Adrenal gland (tissue), 12 donors: ENCODE data around the gene AGT. TPM values are rescaled to one million over a fixed set of nuclear protein-coding genes. Genes with fewer than 3 reads are reported as not detected.
"Not testable (repeated sequence)": the region's sequence is repeated elsewhere in the genome, so short reads cannot be mapped to it uniquely, and the experiment has no call there.

ENCODE experiments used
- DNase-seq, 7 donors: peaks; one replicate each; pipeline ENCODE4 v3.0.0-alpha.2; 2019 to 2020
- H3K27ac ChIP-seq, 5 donors: fragments of 200-600 bp; sonication (generic) in 4 of 5; 1 replicate in 3 of 5; 2 replicates in 2 of 5; pipeline versions ENCODE4 v1.5.1 to v1.8.0; 2016 to 2020; ENCODE audit warnings: mild to moderate bottlenecking in 1 of 5
- H3K27me3 ChIP-seq: fragments of 200-600 bp; 2 replicates; pipeline ENCODE4 v1.8.0; 2021
- H3K36me3 ChIP-seq, 2 donors: fragments of 200-600 bp; replicated peaks in 1 of 2; 1 replicate in 1 of 2; 2 replicates in 1 of 2; pipeline versions ENCODE4 v1.5.1 to v1.8.0; 2018 to 2022
- H3K4me1 ChIP-seq, 2 donors: fragments of 200-600 bp; replicated peaks in 1 of 2; 1 replicate in 1 of 2; 2 replicates in 1 of 2; pipeline versions ENCODE4 v1.5.1 to v1.8.0; 2018 to 2021
- H3K4me3 ChIP-seq, 4 donors: fragments of 200-600 bp; sonication (generic) in 3 of 4; one replicate each; pipeline ENCODE4 v1.5.1; 2016 to 2018
- H3K9me3 ChIP-seq, 3 donors: fragments of 200-600 bp; sonication (generic) in 1 of 3; replicated peaks in 1 of 3; 1 replicate in 2 of 3; 2 replicates in 1 of 3; pipeline versions ENCODE4 v1.5.1 to v1.8.0; 2016 to 2021
- CTCF ChIP-seq, 6 experiments: fragments of 450-650 bp in 4 of 6; fragments of 200-600 bp in 2 of 6; sonication (generic) in 1 of 6; IDR thresholded peaks; 1 replicate in 5 of 6; 2 replicates in 1 of 6; pipeline versions ENCODE4 v1.5.1 to v1.8.0; 2016 to 2021; ENCODE audit warnings: antibody characterized with exemption in 6 of 6, mild to moderate bottlenecking in 2 of 6, moderate library complexity in 1 of 6
- POLR2A ChIP-seq, 2 donors: fragments of 450-650 bp; IDR thresholded peaks; one replicate each; pipeline ENCODE4 v1.6.1; 2017; ENCODE audit warnings: antibody characterized with exemption in 2 of 2, mild to moderate bottlenecking in 2 of 2, moderate library complexity in 1 of 2
- WGBS, 4 donors: extraction: QIAGEN DNeasy Blood & Tissue Kit in 2 of 4; methylation state at CpG; one replicate each; pipeline versions ENCODE4 v1.1.5 to v1.1.7; 2013 to 2017; 5-methylcytosine and 5-hydroxymethylcytosine counted together
- intact Hi-C, 2 donors: fragments of 100-400 bp; cut with DNase I; formaldehyde crosslinking; loops; one replicate each; pipeline versions ENCODE4 v1.14.1 to v1.15.0; 2022 to 2023
- polyA plus RNA-seq, 3 donors: library from polyadenylated mRNA; stranded (reverse); fragments of 200-250 nt in 2 of 3; fragments of 350-450 nt in 1 of 3; fragmentation: Illumina TruSeq in 1 of 3; extraction: RNeasy Lipid Tissue Mini Kit (QIAGEN cat#74804) in 1 of 3; gene quantifications; one replicate each; pipeline ENCODE4 v1.2.3, GENCODE V29; 2013 to 2014
- total RNA-seq, 9 donors: library from RNA; depleted of rRNA in 4 of 9; stranded (reverse); fragments of >200 nt in 4 of 9; fragments of 120-200 nt in 1 of 9; fragmentation: NEBNext Ultra II Directional in 1 of 9; extraction: Animal tissue kit (Norgen Biotek cat#: 25700) in 1 of 9; gene quantifications; one replicate each; pipeline versions ENCODE4 v1.1.0 to v1.2.4, GENCODE V29; 2013 to 2023
- donor health status: healthy with polysubstance abuse.
- donor health status: Bipolar disorder and iron deficiency.
- donor health status: DM: yes; HTN: yes; CAD: no.
- donor health status: DM: no; HTN: no; CAD: no.
- donor health status: DM: no; HTN: no; CAD: no.
- donor health status: DM: yes; HTN: yes; CAD: no.

The AGT gene
- total and polyA plus RNA-seq, 12 donors, result 6.3 to 103 (median 18.7) TPM

- 21 to 24% (median 22%) methylated on average over 5 of the region's 5 CpGs for WGBS, 4 donors
- intact Hi-C loops, result no loop called here
- TF ChIP-seq CTCF (IDR thresholded peaks at IDR 0.05), result no peak
- peak in 1 of 2 donors; percentile 13 for TF ChIP-seq POLR2A (IDR thresholded peaks at IDR 0.05)
- H3K4me1 ChIP-seq, result peaks cover 4 to 14% of the 10 kb centered on the region in 2 donors
- DNase-seq, result peak; percentile 35 to 76 (median 53)
- H3K27ac ChIP-seq, result peak overlapping the region; percentile 49 to 77 (median 56)
- H3K27me3 ChIP-seq, result no peaks in the 10 kb centered on the region
- H3K36me3 ChIP-seq, result no peaks in the 10 kb centered on the region
- no peaks in the 10 kb centered on the region for H3K9me3 ChIP-seq
- H3K4me3 ChIP-seq, result no peak overlapping the region
Observed at GRCh38 chr1:230730977-230731376, 17.1 kb upstream of the AGT start.

GRCh38 chr1:230728710-230729392 is 14.9 kb upstream of the AGT start:
- Histone ChIP-seq H3K27ac (peak overlapping the region in 2 of 5 donors; percentile 17 to 68), H3K27me3 (no peaks in the 10 kb centered on the region), H3K9me3 (no peaks in the 10 kb centered on the region), H3K4me1 (peaks cover 4 to 14% of the 10 kb centered on the region in 2 donors), H3K4me3 (no peak overlapping the region), H3K36me3 (no peaks in the 10 kb centered on the region)
- 62 to 70% (median 67%) methylated on average over 6 of the region's 6 CpGs for WGBS, 4 donors
- intact Hi-C loops, result no loop called here
- TF ChIP-seq CTCF (IDR thresholded peaks at IDR 0.05), result no peak
- TF ChIP-seq POLR2A (IDR thresholded peaks at IDR 0.05), result no peak
- peak in 1 of 7 donors; percentile 61 for DNase-seq

GRCh38 chr1:230725256-230726012 is 11.5 kb upstream of the AGT start:
- Histone ChIP-seq H3K9me3 (no peaks in the 10 kb centered on the region), H3K4me3 (no peak overlapping the region), H3K27me3 (no peaks in the 10 kb centered on the region), H3K27ac (peak overlapping the region in 2 of 5 donors; percentile 40 to 67), H3K36me3 (no peaks in the 10 kb centered on the region), H3K4me1 (peaks cover 0 to 4% of the 10 kb centered on the region in 2 donors)
- intact Hi-C loops, result no loop called here
- no peak for DNase-seq
- 61 to 71% (median 63%) methylated on average over 6 of the region's 6 CpGs for WGBS, 4 donors
- TF ChIP-seq CTCF (IDR thresholded peaks at IDR 0.05), result no peak
- TF ChIP-seq POLR2A (IDR thresholded peaks at IDR 0.05), result no peak

GRCh38 chr1:230721849-230722522 is 8.1 kb upstream of the AGT start:
- H3K27me3 ChIP-seq, H3K36me3 ChIP-seq, intact Hi-C loops, H3K4me1 ChIP-seq, H3K9me3 ChIP-seq, DNase-seq, H3K4me3 ChIP-seq, H3K27ac ChIP-seq: not testable (repeated sequence)
- WGBS, 4 donors, result 80 to 97% (median 96%) methylated on average over 3 of the region's 3 CpGs
